Ovary (tissue), 9 donors: Measurements from ENCODE around the gene ZNRF1. TPM values are rescaled to one million over a fixed set of nuclear protein-coding genes. Genes with fewer than 3 reads are reported as not detected.

Source experiments
- DNase-seq, 5 donors: peaks; one replicate each; pipeline ENCODE4 v3.0.0-alpha.2; 2019 to 2020
- H3K27ac ChIP-seq, 2 donors: fragments of 200-600 bp; one replicate each; pipeline versions ENCODE4 v1.5.1 to v1.8.0; 2019 to 2022
- H3K27me3 ChIP-seq: fragments of 200-600 bp; one replicate; pipeline ENCODE4 v1.8.0; 2022
- H3K36me3 ChIP-seq: fragments of 200-600 bp; sonication (generic); one replicate; pipeline ENCODE4 v1.5.1; 2019
- H3K4me1 ChIP-seq: one replicate; pipeline ENCODE4 v1.8.1; 2013; ENCODE audit warnings: mild to moderate bottlenecking, moderate library complexity; ENCODE audit not compliant: insufficient read depth
- H3K4me3 ChIP-seq: fragments of 200-600 bp; sonication (generic); one replicate; pipeline ENCODE4 v1.5.1; 2017
- H3K9me3 ChIP-seq, 2 donors: fragments of 200-600 bp in 1 of 2; sonication (generic) in 1 of 2; one replicate each; pipeline versions ENCODE4 v1.5.1 to v1.8.1; 2013 to 2019; ENCODE audit warnings: mild to moderate bottlenecking in 1 of 2, moderate library complexity in 1 of 2
- EP300 ChIP-seq: sonication (generic); formaldehyde crosslinking; IDR thresholded peaks from one replicate; pipeline ENCODE4 v1.6.1; 2017; ENCODE audit warnings: antibody characterized with exemption
- POLR2A ChIP-seq: fragments of 450-650 bp; IDR thresholded peaks from one replicate; pipeline ENCODE4 v1.6.1; 2017; ENCODE audit warnings: antibody characterized with exemption, mild to moderate bottlenecking, moderate library complexity
- WGBS, 3 donors: extraction: QIAGEN DNeasy Blood & Tissue Kit in 1 of 3; methylation state at CpG; one replicate each; pipeline versions ENCODE4 v1.1.5 to v1.1.7; 2013 to 2017; 5-methylcytosine and 5-hydroxymethylcytosine counted together
- intact Hi-C, 4 donors: fragments of 100-400 bp; cut with DNase I; formaldehyde crosslinking; loops; one replicate each; pipeline versions ENCODE4 v1.11.0 to v1.15.1; 2022 to 2023
- polyA plus RNA-seq, 2 donors: library from polyadenylated mRNA; stranded (reverse); fragments of 200-250 nt in 1 of 2; fragments of 350-450 nt in 1 of 2; fragmentation: Illumina TruSeq in 1 of 2; extraction: RNeasy Lipid Tissue Mini Kit (QIAGEN cat#74804) in 1 of 2; gene quantifications; one replicate each; pipeline ENCODE4 v1.2.3, GENCODE V29; 2013 to 2014
- total RNA-seq, 7 donors: library from RNA; depleted of rRNA in 2 of 7; stranded (reverse); fragments of >200 nt in 2 of 7; fragmentation: NEBNext Ultra II Directional in 3 of 7; extraction: Animal tissue kit (Norgen Biotek cat#: 25700) in 3 of 7; gene quantifications; one replicate each; pipeline versions ENCODE4 v1.1.0 to v1.2.4, GENCODE V29; 2016 to 2023
- TF ChIP-seq, protein P1 (sequence below), 3 donors: fragments of 450-650 bp in 2 of 3; fragments of 200-600 bp in 1 of 3; IDR thresholded peaks; one replicate each; pipeline versions ENCODE4 v1.5.1 to v1.8.0; 2016 to 2022; ENCODE audit warnings: antibody characterized with exemption in 3 of 3, mild to moderate bottlenecking in 1 of 3
- donor health status: DM: no; HTN: no; CAD: no; lungs with moderate emphysema.
- donor health status: DM: no; HTN: no; CAD: no.
- donor health status: Bipolar disorder and iron deficiency.
- donor health status: DM: yes; HTN: yes; CAD: no.
- donor health status: DM: no; HTN: no; CAD: no.
- donor health status: DM: yes; HTN: yes; CAD: no.

Gene ZNRF1
- total and polyA plus RNA-seq, 9 donors, result 10.8 to 27.9 (median 24.3) TPM

DNA sequence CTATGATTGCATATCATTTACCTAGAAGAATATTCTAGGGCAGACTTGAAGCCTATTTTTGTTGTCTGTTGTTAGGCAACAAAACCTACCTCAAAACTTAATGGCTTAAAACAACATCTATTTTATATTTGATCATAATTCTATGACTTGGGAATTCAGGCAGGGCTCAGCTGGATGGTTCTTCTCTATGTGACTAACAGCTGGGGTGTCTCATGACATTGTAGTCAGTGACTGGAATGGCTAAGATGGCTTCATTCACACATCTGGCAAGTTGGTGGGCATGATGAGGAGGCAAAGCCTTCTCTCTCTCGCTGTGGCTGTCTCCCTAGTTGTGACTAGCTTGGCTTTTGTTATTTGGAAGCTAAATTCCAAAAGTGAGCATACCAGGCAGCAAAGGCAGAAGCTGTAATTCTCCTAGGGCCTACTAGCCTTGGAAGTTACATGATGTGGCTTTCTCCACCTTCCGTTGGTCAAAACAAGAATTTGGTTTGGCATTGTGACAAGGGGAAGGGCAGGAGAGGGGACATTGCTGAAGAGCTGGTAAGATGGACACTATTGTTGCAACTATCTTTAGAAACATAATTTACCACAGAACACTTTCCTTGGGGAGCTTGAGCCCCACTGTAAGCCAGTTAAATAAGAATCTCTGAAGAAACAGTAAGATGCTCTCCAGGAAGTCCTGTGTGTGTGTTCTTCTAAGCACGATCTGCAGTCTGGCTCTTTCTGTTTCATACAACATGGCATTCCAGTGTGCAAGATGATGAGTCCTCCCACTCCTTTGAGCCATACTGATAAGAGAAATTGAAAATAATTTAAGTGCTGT lies 39.4 kb downstream of the ZNRF1 start:
- H3K27me3 ChIP-seq, result no peaks in the 10 kb centered on the region
- H3K27ac ChIP-seq, result no peak overlapping the region
- TF ChIP-seq, protein P1, sequence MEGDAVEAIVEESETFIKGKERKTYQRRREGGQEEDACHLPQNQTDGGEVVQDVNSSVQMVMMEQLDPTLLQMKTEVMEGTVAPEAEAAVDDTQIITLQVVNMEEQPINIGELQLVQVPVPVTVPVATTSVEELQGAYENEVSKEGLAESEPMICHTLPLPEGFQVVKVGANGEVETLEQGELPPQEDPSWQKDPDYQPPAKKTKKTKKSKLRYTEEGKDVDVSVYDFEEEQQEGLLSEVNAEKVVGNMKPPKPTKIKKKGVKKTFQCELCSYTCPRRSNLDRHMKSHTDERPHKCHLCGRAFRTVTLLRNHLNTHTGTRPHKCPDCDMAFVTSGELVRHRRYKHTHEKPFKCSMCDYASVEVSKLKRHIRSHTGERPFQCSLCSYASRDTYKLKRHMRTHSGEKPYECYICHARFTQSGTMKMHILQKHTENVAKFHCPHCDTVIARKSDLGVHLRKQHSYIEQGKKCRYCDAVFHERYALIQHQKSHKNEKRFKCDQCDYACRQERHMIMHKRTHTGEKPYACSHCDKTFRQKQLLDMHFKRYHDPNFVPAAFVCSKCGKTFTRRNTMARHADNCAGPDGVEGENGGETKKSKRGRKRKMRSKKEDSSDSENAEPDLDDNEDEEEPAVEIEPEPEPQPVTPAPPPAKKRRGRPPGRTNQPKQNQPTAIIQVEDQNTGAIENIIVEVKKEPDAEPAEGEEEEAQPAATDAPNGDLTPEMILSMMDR (IDR thresholded peaks at IDR 0.05), result no peak
- TF ChIP-seq EP300, result no peak
- no peak for TF ChIP-seq POLR2A
- H3K4me1 ChIP-seq, result peaks cover 5% of the 10 kb centered on the region
- intact Hi-C loops, result no loop called here
- H3K4me3 ChIP-seq, result no peak overlapping the region
- H3K9me3 ChIP-seq, result no peaks in the 10 kb centered on the region
- H3K36me3 ChIP-seq, result no peaks in the 10 kb centered on the region
- DNase-seq, result no peak
- WGBS, 3 donors, result 23 to 40% (median 39%) methylated on average over 3 of the region's 3 CpGs

DNA sequence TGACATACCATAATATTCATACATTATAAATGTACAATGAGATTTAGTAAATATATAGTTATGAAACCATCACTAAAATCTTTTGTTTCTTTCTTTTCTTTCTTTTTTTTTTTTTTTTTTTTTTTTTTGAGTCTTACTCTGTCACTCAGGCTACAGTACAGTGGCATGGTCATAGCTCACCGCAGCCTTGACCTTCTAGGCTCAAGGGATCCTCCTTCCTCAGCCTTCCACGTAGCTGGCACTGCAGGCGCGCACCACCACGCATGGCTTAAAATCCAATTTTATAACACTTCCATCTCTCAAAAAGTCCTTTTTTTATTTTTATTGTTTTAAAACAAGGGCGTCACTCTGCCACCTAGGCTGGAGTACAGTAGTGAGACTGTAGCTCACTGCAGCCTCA lies 41.1 kb downstream of the ZNRF1 start:
- Histone ChIP-seq H3K4me1 (peaks cover 10% of the 10 kb centered on the region), H3K9me3 (no peaks in the 10 kb centered on the region), H3K27me3 (no peaks in the 10 kb centered on the region), H3K27ac (no peak overlapping the region), H3K36me3 (no peaks in the 10 kb centered on the region), H3K4me3 (no peak overlapping the region)
- 58 to 60% (median 58%) methylated on average over 6 of the region's 6 CpGs for WGBS, 3 donors
- no peak for TF ChIP-seq POLR2A
- no peak for TF ChIP-seq EP300
- TF ChIP-seq, protein P1 (IDR thresholded peaks at IDR 0.05), result no peak
- DNase-seq, result no peak
- intact Hi-C loops, result no loop called here

DNA sequence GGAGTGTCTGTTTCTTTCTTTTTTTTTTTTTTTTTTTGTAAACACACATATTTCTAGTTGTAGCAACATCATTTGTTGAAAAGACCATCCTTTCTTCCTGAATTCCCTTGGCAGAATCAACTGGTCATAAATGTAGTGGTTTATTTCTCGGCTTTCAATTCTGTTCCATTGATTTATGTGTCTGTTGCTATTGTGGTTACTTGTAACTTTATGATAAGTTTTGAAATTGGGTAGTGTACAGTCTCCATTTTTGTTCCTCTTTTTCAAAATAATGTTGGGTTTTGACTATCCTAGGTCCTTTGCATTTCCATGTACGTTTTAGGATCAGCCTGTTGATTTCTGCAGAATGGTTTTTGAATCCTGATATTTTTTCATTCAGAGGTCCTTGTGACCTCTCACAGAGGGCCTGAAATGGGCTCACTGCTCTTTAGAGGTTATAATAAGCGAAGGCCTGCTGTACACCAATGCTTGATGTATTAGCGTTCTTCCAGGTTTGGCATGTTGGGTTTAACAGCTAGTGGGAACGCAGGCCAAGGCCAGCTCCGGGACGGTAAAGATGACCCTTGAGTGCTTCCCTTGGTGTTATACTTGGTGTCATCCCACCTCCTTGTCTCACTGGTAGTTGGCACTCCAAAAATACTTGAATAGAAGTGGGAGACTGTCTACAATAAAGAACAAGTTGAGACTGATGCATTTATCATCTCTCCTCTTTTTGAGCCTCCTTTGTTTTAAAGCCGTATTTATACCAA lies 43.8 kb downstream of the ZNRF1 start:
- intact Hi-C loops, result no loop called here
- H3K9me3 ChIP-seq, result no peaks in the 10 kb centered on the region
- H3K4me1 ChIP-seq, result peaks cover 15% of the 10 kb centered on the region
- DNase-seq, result no peak
- peak overlapping the region in 1 of 2 donors; percentile 58 for H3K27ac ChIP-seq
- 20 to 27% (median 21%) methylated on average over 8 of the region's 8 CpGs for WGBS, 3 donors
- H3K36me3 ChIP-seq, result no peaks in the 10 kb centered on the region
- no peak for TF ChIP-seq EP300
- TF ChIP-seq, protein P1 (IDR thresholded peaks at IDR 0.05), result no peak
- TF ChIP-seq POLR2A, result no peak
- H3K27me3 ChIP-seq, result no peaks in the 10 kb centered on the region
- H3K4me3 ChIP-seq, result no peak overlapping the region

DNA sequence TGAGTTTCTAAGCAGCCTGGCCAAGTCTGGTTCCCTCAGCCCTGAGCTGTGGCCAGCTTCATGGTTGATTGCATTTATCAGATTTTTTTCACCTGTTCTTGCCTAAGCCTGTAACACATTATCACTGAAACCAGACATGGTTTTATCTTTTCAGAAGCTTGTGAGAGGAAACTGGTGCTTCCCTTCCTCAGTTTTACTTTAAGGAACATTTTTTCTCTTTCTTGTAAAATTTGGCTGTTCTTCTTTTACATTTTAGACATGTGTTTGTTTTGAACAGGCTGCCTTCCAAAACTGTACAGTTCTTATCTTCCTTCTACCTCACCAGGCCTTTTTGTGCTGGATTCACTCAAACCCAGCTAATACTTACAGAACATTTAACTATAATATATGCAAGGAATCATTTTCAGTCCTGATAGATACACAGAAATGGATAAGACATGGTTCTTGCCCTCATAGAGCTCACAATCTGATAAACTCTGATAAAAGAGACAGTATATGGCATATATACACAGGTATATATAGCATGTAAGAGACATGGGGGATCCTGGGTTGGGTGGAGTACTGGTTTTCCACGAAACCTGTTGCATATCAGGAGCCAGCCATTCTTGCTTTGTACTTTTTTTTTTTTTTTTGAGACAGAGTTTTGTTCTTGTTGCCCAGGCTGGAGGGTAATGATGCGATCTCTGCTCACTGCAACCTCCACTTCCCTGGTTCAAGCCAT lies 44.5 kb downstream of the ZNRF1 start:
- Histone ChIP-seq H3K4me1 (peaks cover 17% of the 10 kb centered on the region), H3K36me3 (no peaks in the 10 kb centered on the region), H3K4me3 (no peak overlapping the region), H3K27ac (peak overlapping the region in 1 of 2 donors; percentile 58), H3K27me3 (no peaks in the 10 kb centered on the region), H3K9me3 (no peaks in the 10 kb centered on the region)
- TF ChIP-seq POLR2A (no peak), EP300 (no peak)
- TF ChIP-seq, protein P1 (IDR thresholded peaks at IDR 0.05), result no peak
- no peak for DNase-seq
- intact Hi-C loops, result no loop called here
- 70 to 80% (median 79%) methylated on average over 2 of the region's 2 CpGs for WGBS, 3 donors
